Stimulated activated naive CD4-positive, alpha-beta T cell (primary cell): ENCODE measurements around the gene CAMKK2.
"Not testable (repeated sequence)": the region's sequence is repeated elsewhere in the genome, so short reads cannot be mapped to it uniquely, and the experiment has no call there.

Source experiments
- DNase-seq, 6 experiments: peaks; one replicate each; lab custom pipeline; 2025; lab: John Stamatoyannopoulos, UW

The CAMKK2 gene

GRCh38 chr12:121279071-121279375 is 17.5 kb downstream of the CAMKK2 start:
- DNase-seq: no peak

DNA sequence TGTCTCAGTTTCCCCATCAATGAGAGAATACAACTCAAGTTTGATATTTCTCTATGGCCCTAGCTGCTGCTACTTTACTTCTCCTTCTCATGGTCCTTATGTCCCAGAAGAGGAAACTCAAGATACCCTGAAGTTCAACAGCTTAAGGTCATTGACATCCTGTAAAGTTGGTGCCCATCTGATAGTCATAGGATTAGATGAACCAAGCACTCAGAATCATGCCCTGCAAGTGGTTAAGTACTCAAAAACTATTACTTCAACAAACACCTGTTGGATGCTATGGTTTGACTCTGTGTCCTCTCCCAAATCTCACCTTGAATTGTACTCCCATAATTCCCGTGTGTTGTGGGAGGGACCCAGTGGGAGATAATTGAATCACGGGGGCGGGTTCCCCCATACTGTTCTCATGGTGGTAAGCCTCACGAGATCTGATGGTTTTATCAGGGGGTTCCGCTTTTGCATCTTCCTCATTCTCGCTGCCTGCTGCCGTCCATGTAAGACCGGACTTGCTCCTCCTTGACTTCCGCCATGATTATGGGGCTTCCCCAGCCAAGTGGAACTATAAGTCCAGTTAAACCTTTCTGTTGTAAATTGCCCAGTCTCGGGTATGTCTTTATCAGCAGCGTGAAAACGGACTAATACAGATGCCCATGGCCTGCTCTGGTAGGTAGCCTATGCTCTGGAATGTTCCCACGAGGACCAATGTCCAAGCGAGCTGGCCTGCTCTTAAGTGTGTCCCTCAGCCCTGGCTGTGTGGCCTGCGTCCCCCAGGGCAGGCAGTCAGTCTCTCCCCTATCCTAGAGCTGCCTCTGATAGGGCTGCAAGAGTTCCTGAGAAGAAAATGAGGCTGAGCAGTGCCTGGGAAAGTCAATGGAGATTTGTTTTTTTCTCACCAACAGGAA is 18.1 kb downstream of the CAMKK2 start:
- DNase-seq: no peak

DNA sequence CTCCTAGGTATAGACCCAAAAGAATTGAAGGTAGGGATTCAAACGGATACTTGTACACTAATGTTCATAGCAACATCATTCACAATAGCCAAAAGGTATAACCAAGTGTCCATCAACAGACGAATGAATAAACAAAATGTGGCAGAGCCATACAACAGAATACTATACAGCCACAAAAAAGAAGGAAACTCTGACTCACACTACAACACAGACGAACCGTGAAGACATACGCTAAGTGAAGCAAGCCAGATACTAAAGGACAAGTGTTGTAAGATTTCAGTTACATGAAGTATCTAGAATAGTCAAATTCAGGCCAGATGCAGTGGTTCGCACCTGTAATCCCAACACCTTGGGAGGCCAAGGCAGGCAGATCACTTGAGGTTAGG is 19.1 kb downstream of the CAMKK2 start:
- DNase-seq: no peak

GRCh38 chr12:121274036-121274763 is 22.3 kb downstream of the CAMKK2 start:
- DNase-seq: no peak

DNA sequence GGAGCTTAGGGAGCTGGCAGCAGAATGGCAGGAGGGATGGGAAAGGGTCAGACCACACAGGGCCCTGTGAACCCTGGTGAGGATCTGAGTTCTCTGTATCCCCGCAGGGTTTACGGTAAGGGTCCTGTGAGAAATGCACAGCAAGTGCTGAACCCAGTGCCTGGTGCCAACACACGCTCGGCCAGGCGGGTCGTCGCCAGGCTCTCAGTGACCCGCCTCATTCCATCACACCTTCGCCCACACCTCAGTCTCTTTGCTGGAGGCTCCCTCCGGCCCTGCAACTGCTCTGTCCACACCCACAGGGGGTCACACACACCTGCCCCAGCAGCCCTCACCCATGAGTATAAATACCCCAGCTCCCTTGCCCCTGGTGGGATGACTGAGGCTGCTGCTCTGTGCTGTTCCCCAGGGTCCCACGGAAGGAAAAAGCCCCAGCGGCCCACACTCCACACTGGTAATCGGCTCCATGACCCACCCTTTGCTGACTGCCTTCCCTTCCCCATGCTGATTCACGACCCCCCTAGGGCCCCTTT is 23.1 kb downstream of the CAMKK2 start:
- DNase-seq: no peak

GRCh38 chr12:121267822-121268221 is 28.7 kb downstream of the CAMKK2 start:
- no peak for DNase-seq

DNA sequence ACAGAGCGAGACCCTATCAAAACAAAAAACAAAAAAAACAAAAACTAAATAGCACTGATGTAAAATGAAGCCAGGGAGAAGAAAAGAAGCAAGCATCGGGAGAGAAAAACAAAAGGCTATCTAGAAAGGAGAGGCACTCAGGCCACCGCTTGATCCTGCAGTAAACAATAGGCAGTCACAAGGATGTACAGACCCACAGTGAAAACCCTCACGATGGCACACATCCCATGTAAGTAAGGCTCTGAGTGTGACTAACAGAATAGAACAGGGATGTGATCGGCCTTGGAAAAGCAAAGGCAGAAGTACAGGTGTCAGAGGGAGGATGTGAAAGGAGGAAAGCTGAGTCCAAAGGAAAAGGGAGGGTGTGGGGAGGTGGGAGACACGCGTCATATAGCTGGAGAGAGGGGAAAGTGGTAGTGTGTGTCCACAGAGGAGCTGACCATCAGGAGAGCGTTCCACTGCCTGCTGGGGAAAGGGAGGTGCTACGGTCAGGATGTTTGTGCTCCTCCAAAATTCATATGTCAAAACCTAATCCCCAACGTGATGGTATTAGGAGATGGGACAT is 31.5 kb downstream of the CAMKK2 start:
- no peak for DNase-seq

GRCh38 chr12:121264135-121264534 is 32.4 kb downstream of the CAMKK2 start:
- no peak for DNase-seq

- DNase-seq: no peak
Observed at GRCh38 chr12:121263206-121263935, 33.1 kb downstream of the CAMKK2 start.

- DNase-seq: no peak
Observed at GRCh38 chr12:121261398-121261797, 35.1 kb downstream of the CAMKK2 start.

- DNase-seq: no peak
Observed at GRCh38 chr12:121260091-121260490, 36.4 kb downstream of the CAMKK2 start.

DNA sequence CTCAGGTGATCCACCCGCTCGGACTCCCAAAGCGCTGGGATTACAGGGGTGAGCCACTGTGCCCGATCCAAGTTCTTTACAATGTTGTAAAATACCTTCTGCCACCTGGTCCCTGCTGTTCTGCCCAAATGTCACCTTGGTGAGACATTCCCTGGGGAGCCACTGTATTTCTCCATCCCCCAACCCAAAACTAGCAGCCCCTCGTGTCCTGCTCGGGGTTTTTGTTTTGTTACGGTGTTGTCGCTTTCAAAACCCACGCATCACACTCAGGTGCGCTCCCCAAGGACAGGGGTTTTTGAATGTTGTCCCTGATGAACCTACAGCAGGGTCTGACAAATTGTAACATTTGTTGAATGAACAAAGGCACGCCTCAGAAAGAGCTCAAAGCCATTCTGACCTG is 37.4 kb downstream of the CAMKK2 start:
- DNase-seq: no peak

DNA sequence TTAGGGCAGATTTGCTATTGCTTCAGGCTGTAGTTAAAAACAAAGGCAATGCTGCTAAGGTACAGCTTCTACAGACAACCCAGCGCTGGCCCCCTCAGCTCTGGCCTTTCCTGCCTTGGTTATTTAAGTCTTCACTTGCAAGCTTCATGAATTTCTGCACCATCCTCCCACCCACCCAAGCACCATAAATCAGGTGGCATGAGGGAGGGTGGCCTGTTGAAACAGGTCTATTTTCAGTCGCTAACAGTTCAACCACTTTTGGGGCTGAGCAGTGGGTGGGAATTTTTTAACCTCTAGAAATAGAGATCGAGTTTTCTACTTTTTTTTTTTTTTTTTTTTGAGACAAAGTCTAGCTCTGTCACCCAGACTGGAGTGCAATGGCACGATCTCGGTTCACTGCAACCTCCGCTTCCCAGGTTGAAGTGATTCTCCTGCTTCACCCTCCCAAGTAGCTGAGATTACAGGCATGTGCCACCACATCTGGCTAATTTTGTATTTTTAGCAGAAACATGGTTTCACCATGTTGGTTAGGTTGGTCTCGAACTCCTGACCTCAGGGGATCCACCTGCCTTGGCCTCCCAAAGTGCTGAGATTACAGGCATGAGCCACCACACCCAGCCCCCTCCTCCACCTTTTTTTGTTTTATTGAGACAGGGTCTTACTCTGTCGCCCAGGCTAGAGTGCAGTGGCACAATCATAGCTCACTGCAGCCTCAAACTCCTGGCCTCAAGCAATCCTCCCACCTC is 38.6 kb downstream of the CAMKK2 start:
- DNase-seq: not testable (repeated sequence)

DNA sequence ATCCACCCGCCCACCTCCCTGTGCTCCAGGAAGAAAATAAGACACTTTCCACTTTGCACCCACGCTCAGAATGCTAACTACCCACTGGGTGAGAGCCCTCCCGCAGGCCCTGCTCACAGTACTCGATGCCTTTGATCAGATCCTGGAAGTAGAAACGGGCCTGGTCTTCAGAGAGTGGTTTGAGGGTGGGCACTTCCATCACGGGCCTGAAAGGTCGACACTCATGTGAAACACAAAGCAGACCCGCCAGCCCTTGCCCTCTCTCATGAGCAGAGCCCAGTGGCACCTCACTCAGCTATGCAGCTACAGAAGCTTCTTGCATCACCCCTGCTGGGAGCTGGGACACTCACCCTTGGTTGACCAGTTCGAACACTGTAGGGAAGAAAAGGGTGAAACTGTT is 41.1 kb downstream of the CAMKK2 start:
- DNase-seq: no peak

- DNase-seq: no peak
Observed at GRCh38 chr12:121253638-121254335, 42.7 kb downstream of the CAMKK2 start.

DNA sequence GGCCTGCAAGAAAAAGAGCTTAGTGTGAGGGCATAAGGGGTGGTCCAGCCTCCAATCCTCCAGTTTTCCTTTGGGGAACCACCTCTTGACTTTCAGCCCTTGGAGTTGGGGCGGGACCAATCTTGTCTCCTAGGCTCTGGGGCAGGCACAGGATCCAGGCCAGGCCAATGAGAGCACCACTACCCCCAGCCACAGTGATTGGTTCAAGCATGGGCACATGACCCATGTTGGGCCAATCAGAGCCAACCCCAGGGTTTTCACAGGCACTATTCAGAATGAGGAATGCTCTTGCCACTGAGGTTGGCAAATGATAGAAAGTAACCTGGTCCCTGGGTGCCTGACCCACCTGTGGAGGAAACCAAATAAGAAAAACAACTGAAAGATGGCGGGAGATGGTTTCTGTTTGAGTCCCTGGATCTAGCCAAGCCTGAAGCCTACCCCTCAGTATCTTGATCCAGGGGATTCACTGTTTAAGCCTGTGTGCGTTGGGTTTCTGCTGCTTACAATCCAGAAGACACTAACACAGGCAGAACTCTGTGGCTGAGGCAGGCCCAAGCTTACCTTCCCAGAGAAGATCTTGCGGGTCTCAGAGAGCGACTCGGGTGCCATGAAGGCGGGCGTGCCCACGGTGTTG is 43.7 kb downstream of the CAMKK2 start:
- no peak for DNase-seq

DNA sequence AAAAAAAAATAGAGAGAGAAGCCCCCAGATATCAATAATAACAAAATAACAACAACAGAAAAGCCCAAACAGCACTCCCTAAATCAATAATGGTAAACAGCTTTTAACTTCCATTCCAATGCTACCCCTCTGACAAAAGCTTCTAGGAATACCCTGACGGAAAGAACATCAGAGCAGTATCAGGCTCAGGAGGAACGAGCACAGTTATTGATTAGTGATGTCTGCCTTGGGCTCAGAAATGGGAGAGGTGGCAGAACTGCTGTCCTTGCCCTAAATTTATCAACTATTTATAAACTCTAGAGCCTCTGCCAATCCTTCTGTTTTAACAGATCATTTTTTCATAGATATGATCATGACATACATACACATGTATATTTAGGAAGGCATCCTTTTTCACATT is 44.7 kb downstream of the CAMKK2 start:
- no peak for DNase-seq

DNA sequence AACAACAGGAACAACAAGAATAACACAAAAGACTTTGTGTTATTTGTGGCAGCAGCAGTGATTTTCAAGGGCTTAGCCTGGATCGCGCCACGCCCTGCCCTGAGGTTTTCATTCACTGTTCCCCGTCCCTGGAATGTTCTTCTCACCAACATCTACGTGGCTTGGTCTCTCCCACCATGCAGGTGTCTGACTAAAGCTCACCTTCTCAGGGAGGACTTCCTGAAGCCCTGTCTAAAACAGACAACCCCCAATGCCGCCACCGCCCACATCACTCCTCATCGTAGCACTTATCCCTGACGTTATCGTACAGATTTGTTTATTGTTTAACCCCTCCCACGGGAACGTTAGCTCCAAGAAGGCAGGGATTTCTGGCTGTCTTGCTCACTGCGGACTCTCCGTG is 46.1 kb downstream of the CAMKK2 start:
- DNase-seq: no peak

DNA sequence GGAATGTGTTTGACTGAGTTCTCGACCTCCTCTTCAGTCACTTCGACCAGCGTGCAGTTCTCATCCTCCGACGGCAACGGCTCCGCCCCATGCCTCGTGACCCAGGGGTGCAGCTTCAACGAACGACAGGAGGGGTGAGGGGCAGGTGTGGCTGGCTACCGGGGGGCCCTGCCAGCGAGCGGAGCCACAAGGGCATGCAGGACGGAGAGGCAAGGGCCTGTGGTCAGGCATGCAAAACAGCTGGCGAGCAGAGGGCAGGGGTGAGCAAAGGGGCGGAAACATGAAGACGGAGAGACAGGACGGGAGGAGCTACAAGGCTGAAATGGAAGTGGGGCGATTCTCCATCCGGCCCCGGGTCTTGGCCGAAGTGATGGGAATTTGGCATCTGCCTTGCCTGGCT is 47.9 kb downstream of the CAMKK2 start:
- no peak for DNase-seq

DNA sequence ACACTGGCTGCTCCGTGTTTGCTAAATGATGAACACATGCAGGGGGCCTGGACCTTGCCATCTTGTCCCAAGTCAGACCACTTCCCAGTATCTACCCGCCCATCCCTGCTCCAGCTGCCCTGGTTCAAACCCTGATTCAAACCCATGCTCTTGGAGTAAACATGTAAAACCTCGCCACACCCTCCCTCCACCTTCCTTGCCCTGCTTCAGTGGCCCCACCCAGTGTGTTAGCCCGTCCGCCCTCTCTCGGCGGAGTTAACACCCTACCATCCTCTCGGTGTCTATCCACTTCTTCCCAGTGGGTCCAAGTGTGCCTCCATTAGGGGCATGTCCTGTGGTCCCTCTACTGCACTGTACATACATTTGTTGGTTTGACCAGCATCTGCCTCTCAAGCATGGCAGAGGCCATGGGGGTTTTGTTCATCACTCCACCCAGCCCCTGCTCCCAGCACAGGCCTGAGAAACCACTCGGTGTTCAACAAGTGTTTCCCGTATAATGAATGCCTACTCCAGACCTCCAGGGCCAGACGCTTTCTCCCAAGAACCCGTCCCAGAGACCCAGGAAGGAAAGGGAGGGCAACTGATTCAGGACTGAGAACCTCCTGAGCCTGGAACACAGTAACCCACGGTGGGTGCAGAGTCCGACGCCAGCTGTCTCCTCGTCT is 49.5 kb downstream of the CAMKK2 start:
- no peak for DNase-seq
